Activated T-cell treated with anti-CD3 and anti-CD28 coated beads, Interleukin-2, amount 50 U/mL, for 1 hour (primary cell): ENCODE results near the gene LGALS3.
A peak's percentile ranks its signal among the peaks of the same experiment; 100 is the strongest.

Source experiments
- DNase-seq: peaks from one replicate; pipeline ENCODE4 v3.0.0-alpha.2; 2020

Gene LGALS3

GRCh38 chr14:55115460-55115859 lies 13.6 kb upstream of the LGALS3 start:
- DNase-seq: no peak

DNA sequence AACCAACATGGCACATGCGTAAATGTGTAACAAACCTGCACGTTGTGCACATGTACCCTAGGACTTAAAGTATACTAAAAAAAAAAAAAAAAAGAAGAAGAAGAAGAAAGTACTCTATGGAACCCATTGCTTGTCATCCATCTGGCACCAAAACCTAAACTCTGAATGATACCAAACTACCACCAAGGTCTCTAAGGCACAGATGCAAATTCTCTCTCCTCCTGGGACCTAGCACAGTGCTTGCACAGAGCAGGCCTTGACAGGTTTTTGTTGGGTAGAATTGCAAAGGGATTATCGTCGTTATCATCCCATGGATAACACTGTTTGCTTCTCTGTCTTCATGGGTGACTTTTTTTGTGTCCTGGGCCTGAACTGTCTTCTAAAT lies 13.2 kb upstream of the LGALS3 start:
- no peak for DNase-seq

GRCh38 chr14:55116246-55117030 lies 12.6 kb upstream of the LGALS3 start:
- DNase-seq: no peak

DNA sequence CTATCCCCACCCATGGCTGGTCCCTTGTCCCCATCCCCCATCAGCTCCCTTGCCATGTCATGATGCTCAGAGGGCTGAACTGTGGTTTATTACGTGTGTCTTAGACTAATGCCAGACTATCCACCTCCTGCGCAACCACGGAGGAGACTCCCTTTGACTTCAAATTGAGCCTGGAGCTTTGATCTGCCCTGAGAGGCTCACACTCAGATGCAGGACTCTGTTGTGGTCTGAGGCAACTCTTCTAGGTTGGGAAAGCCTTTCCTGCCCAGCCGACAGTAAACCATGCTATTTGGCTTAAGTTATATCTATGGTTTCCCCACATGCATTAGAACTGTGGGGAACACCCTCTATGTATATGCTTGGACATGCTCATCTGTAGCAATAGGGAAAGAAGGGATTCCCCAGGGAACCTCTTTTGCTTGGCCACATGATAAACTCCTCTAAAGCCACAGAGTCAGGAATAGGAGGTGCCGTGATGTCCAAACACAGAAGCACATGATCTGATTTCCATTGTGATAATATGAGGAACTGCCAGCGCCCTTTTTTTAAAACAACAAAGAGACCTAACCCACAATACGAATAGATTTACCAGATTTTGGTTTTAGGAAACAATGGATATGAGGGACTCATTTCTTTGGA lies 11.1 kb upstream of the LGALS3 start:
- no peak for DNase-seq

GRCh38 chr14:55118761-55119160 lies 10.3 kb upstream of the LGALS3 start:
- DNase-seq: no peak

DNA sequence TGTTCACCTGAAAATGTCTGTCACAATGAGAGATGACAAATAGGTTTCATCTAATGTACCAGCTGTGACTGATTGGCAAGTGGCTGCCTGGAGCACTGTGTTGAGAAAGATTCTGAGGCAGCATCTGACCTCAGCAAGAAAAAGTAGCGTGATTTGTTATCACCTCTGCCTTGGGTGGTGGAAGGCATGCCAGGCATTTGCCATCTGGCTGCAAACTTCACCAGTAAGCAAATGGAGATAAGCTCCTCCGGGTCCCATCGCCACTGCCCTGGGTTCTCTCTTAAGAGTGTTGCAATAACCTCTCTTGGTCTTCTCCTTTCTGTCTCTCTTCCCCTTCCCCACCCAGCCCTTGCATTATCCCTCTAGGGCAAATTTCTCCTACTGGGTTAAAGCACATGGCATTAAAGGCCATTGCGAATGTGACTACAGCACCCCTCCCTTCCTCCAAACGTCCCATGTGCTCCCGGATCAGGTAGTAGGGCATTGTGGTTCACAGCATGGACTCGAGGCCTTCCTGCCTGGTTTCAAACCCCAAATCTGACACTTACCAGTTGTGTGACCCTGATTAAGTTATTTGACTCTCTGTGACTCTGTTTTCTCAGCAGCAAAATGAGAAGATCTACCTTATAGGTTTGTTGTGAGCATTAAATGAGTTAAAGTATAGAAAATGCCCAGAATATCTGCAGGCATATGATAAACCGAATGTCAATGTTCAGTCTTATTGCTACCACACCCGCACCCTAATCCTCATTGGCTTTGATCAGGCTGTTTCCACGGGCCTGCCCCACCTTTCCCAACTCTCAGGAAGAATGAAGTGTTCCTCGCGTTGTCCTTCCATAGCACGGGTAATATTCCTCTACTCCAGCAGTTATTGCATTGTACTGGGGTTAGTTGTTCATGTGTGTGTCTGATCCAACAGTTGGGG lies 8.2 kb upstream of the LGALS3 start:
- DNase-seq: no peak

- no peak for DNase-seq
These were observed 7.2 kb upstream of the LGALS3 start for GRCh38 chr14:55121628-55122439.

DNA sequence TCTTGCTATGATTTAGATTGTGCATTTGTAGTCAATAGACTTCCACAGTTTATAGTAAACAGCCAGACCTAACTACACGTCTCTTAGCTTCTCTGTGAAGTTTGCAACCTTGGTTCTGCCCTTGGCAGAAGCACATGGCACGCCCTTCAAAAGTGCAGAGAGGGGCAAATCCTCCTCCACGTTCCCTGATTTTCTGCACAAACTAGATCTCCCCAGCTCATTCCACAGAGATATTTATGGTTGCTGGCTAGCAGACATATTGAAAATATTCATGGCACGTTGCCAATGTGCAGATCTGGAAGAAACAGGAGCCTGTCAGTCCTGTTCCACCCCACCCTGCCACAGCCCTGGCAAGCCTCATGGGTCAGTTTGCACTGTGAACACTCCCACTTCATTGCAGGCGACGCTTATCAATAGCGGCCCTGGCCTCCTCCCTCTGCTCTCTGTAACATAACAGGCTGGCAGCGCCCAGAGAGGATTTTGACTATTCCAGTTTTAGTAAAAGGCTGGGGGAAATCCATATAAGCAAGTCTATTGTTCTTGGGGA lies 6.5 kb upstream of the LGALS3 start:
- no peak for DNase-seq

DNA sequence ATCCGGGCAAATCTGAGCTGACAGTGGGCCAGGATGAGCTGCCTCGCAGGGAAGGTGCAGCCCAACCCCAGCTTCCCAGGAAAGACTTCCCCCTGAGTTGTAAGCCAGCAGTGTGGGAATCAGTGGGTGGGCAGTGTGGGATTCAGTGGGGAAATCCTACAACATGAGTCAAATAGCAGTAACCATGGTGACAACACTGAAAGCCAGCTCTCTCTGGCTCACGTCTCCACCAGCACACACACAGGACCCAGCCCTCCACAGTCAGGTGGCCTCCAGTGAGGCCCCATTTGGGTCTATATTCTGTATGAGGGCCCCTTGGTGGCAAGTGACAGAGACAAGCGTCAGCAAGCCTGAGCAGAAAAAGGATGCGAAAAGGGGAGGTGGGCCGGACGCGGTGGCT lies 6.0 kb upstream of the LGALS3 start:
- no peak for DNase-seq

GRCh38 chr14:55123852-55124639 lies 5.0 kb upstream of the LGALS3 start:
- no peak for DNase-seq

GRCh38 chr14:55124774-55125386 lies 4.2 kb upstream of the LGALS3 start:
- no peak for DNase-seq

- DNase-seq: no peak
These were observed 3.6 kb upstream of the LGALS3 start for GRCh38 chr14:55125403-55125802.

- no peak for DNase-seq
These were observed 3.0 kb upstream of the LGALS3 start for GRCh38 chr14:55126034-55126433.

DNA sequence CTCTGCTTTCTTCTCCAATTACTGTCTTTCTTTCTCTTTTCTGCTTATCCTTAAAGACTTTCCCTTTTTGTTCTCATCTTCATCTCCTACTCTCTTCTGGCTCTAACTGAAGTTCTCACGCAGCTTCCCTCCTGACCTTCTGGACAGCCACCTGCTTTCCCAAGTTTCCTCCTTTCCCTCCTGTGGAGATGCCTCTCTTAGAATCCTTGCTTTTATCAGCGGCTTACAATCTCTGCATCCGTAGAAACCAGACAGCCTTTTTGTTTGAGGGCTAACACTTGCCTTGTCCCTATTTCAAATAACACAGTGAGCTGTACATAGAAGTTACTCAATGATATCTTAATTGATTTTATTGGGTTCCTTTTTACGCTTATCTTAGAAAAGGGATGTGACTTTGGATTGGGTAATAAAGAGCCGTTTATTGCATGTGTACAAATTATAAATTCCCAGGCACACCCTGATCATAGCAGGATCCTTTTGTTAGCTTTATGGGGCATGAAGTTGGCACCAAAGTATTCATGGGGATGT lies 2.1 kb upstream of the LGALS3 start:
- DNase-seq: no peak

DNA sequence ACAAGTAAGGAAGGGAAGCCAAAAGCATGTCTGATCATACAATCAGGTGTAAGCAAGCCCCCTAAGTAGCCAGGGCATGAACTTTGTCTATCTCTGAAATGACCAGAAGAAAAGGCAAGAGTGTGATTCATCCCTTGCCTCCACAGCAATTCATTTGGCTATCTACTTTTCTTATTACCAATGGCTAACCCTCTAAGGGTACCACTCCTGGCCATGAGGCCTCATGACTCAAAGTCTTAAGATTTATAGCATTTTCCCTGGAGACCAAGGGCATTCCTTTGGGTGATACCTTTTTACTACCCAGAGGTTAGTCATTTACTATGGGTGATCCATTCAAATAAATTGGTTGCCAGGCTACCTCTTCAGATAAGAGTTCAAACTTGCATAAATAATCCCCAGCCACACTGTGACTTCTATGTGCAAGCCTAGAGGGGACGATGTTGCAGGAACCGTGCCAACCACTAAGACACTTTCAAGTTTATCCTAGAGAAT lies 1.5 kb upstream of the LGALS3 start:
- no peak for DNase-seq

- no peak for DNase-seq
These were observed 516 bp upstream of the LGALS3 start for GRCh38 chr14:55128386-55129085.

- peak; percentile 55 for DNase-seq
These were observed 560 bp downstream of the LGALS3 start for GRCh38 chr14:55129428-55130195.

GRCh38 chr14:55130196-55130550 lies 1.1 kb downstream of the LGALS3 start:
- DNase-seq: no peak
